Right hindlimb (tissue), 1 donor: ENCODE results near the gene ZNF778.

Experiments
- DNase-seq: peaks from one replicate; pipeline ENCODE4 v3.0.0-alpha.2; 2018

Gene ZNF778

GRCh38 chr16:89194340-89195311, 22.9 kb upstream of the ZNF778 start:
- DNase-seq = peak; percentile 24

GRCh38 chr16:89195521-89196171, 21.9 kb upstream of the ZNF778 start:
- DNase-seq = no peak

GRCh38 chr16:89197033-89197632, 20.4 kb upstream of the ZNF778 start:
- peak; percentile 21 for DNase-seq

GRCh38 chr16:89197633-89198416, 19.7 kb upstream of the ZNF778 start:
- peak; percentile 24 for DNase-seq

GRCh38 chr16:89198417-89199240, 18.9 kb upstream of the ZNF778 start:
- peak; percentile 26 for DNase-seq

GRCh38 chr16:89199241-89200123, 18.0 kb upstream of the ZNF778 start:
- DNase-seq = no peak

GRCh38 chr16:89200124-89200849, 17.2 kb upstream of the ZNF778 start, which contains the start of gene SLC22A31:
TSS of gene SLC22A31 (minus strand) at chr16:89200537. CDS start at chr16:89200501, 36 bp downstream.
- DNase-seq = peak; percentile 23

GRCh38 chr16:89200850-89201411, 16.6 kb upstream of the ZNF778 start:
- DNase-seq = no peak

- peak; percentile 54 for DNase-seq
Observed at GRCh38 chr16:89201439-89202377, 15.8 kb upstream of the ZNF778 start.

GRCh38 chr16:89202422-89203215, 14.9 kb upstream of the ZNF778 start:
- no peak for DNase-seq

GRCh38 chr16:89207993-89208392, 9.5 kb upstream of the ZNF778 start:
- DNase-seq = no peak

GRCh38 chr16:89209522-89210044, 7.9 kb upstream of the ZNF778 start:
- no peak for DNase-seq

- no peak for DNase-seq
Observed at GRCh38 chr16:89210165-89210903, 7.2 kb upstream of the ZNF778 start.

- DNase-seq = no peak
Observed at GRCh38 chr16:89210904-89211515, 6.5 kb upstream of the ZNF778 start.

GRCh38 chr16:89216315-89217137, 977 bp upstream of the ZNF778 start:
- DNase-seq = peak; percentile 82
